ENCODE data around the gene NEUROD4. TPM values are rescaled to one million over a fixed set of nuclear protein-coding genes. Genes with fewer than 3 reads are reported as not detected.

The NEUROD4 gene
- polyA plus RNA-seq, 1 donor (not counting 4 experiments of a cell fraction or from before 2014, with no cell fraction given): not detected

GRCh38 chr12:54998958-54999510 is 20.7 kb upstream of the NEUROD4 start:
- Histone ChIP-seq H3K9me3 (ENCODE audit: control insufficient read depth, low read depth, low read length) (no peaks in the 10 kb centered on the region), H3K4me2 (ENCODE audit: control insufficient read depth, extremely low read depth, insufficient read depth, low read depth, low read length) (no peak overlapping the region), H3K27ac (ENCODE audit: control insufficient read depth, insufficient read depth, low read length) (no peak overlapping the region), H3K27me3 (ENCODE audit: control insufficient read depth, extremely low read depth, insufficient read depth, low read length) (no peaks in the 10 kb centered on the region), H3K4me3 (ENCODE audit: control insufficient read depth in 2 of 3, extremely low read depth in 1 of 3, insufficient read depth in 2 of 3, low read depth in 1 of 3, low read length in 3 of 3) (no peak overlapping the region), H2AFZ (ENCODE audit: control insufficient read depth, low read length) (no peak overlapping the region), H3K4me1 (ENCODE audit: control insufficient read depth, extremely low read depth, insufficient read depth, low read length) (no peaks in the 10 kb centered on the region), H3K36me3 (ENCODE audit: control insufficient read depth in 2 of 2, extremely low read depth in 1 of 2, insufficient read depth in 2 of 2, low read length in 2 of 2) (no peaks in the 10 kb centered on the region), H3K9ac (ENCODE audit: control insufficient read depth, extremely low read depth, insufficient read depth, low read length) (no peak overlapping the region), H3K9me1 (ENCODE audit: control insufficient read depth, extremely low read depth, insufficient read depth, low read length) (no peaks in the 10 kb centered on the region), H4K20me1 (ENCODE audit: control insufficient read depth, extremely low read depth, insufficient read depth, low read length) (no peaks in the 10 kb centered on the region), H3K79me2 (ENCODE audit: control insufficient read depth, insufficient read depth, low read length) (no peaks in the 10 kb centered on the region)
- TF ChIP-seq CTCF (optimal IDR thresholded peaks at IDR 0.05 in 1 of 3, IDR thresholded peaks at IDR 0.05 in 1 of 3, conservative IDR thresholded peaks at IDR 0.05 in 1 of 3; ENCODE audit: extremely low read depth in 1 of 3, insufficient read depth in 2 of 3, low read length in 3 of 3) (no peak), EZH2 (IDR thresholded peaks at IDR 0.05; ENCODE audit: low read length) (no peak)
- FAIRE-seq (no peak), DNase-seq (ENCODE audit: low read depth, low spot score) (no peak)
- dilution Hi-C loops (cut with MboI; ENCODE audit: extremely low pct_ligation_motif_present, low sequenced_read_pairs): no loop called here

GRCh38 chr12:55001198-55001868 is 18.4 kb upstream of the NEUROD4 start:
- H4K20me1 ChIP-seq (ENCODE audit: control insufficient read depth, extremely low read depth, insufficient read depth, low read length): no peaks in the 10 kb centered on the region
- no peaks in the 10 kb centered on the region for H3K79me2 ChIP-seq (ENCODE audit: control insufficient read depth, insufficient read depth, low read length)
- no peak overlapping the region for H3K4me2 ChIP-seq (ENCODE audit: control insufficient read depth, extremely low read depth, insufficient read depth, low read depth, low read length)
- H3K9me1 ChIP-seq (ENCODE audit: control insufficient read depth, extremely low read depth, insufficient read depth, low read length): no peaks in the 10 kb centered on the region
- no peaks in the 10 kb centered on the region for H3K27me3 ChIP-seq (ENCODE audit: control insufficient read depth, extremely low read depth, insufficient read depth, low read length)
- TF ChIP-seq CTCF (optimal IDR thresholded peaks at IDR 0.05 in 1 of 3, IDR thresholded peaks at IDR 0.05 in 1 of 3, conservative IDR thresholded peaks at IDR 0.05 in 1 of 3; ENCODE audit: extremely low read depth in 1 of 3, insufficient read depth in 2 of 3, low read length in 3 of 3): no peak
- TF ChIP-seq EZH2 (IDR thresholded peaks at IDR 0.05; ENCODE audit: low read length): no peak
- FAIRE-seq: no peak
- H3K9ac ChIP-seq (ENCODE audit: control insufficient read depth, extremely low read depth, insufficient read depth, low read length): no peak overlapping the region
- H3K27ac ChIP-seq (ENCODE audit: control insufficient read depth, insufficient read depth, low read length): no peak overlapping the region
- no peaks in the 10 kb centered on the region for H3K36me3 ChIP-seq (ENCODE audit: control insufficient read depth in 2 of 2, extremely low read depth in 1 of 2, insufficient read depth in 2 of 2, low read length in 2 of 2)
- no peaks in the 10 kb centered on the region for H3K4me1 ChIP-seq (ENCODE audit: control insufficient read depth, extremely low read depth, insufficient read depth, low read length)
- no peak overlapping the region for H2AFZ ChIP-seq (ENCODE audit: control insufficient read depth, low read length)
- DNase-seq (ENCODE audit: low read depth, low spot score): no peak
- H3K9me3 ChIP-seq (ENCODE audit: control insufficient read depth, low read depth, low read length): no peaks in the 10 kb centered on the region
- dilution Hi-C loops (cut with MboI; ENCODE audit: extremely low pct_ligation_motif_present, low sequenced_read_pairs): no loop called here
- no peak overlapping the region for H3K4me3 ChIP-seq (ENCODE audit: control insufficient read depth in 2 of 3, extremely low read depth in 1 of 3, insufficient read depth in 2 of 3, low read depth in 1 of 3, low read length in 3 of 3)
